Measurements from ENCODE around the gene NAPG.
"Not testable (repeated sequence)": the region's sequence is repeated elsewhere in the genome, so short reads cannot be mapped to it uniquely, and the experiment has no call there.

Gene NAPG

DNA sequence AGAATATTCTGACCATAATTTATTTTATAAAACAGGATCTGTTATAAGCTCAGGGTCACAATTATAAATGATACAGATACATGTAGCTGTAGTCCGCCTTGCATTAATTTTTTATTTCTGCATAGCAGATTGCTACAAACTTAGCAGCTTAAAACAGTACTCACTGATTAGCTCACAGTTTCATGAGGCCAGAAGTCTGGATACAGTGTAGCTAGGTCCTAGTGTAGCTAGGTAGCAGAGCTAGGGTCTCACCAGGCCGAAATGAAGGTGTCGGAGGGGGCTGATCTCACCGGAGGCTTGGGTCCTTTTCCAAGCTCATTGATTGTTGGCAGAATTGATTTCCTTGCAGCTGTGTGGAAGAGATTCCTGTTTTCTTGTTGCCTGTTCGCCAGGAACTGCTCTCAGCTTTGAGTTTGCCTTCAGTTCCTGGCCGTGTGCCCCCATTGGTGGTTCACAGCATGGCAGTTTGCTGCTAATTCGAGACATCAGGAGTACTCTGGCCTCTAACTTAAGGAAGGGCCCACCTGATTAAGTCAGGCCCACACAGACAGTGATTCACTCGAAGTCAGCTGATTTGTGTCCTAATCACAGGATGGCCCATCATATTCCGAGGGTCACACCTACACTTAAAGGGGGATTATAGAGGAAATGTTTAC lies 18.4 kb downstream of the NAPG start:
- no peak for DNase-seq (ENCODE audit: low read depth in 2 of 2, low spot score in 1 of 2)

DNA sequence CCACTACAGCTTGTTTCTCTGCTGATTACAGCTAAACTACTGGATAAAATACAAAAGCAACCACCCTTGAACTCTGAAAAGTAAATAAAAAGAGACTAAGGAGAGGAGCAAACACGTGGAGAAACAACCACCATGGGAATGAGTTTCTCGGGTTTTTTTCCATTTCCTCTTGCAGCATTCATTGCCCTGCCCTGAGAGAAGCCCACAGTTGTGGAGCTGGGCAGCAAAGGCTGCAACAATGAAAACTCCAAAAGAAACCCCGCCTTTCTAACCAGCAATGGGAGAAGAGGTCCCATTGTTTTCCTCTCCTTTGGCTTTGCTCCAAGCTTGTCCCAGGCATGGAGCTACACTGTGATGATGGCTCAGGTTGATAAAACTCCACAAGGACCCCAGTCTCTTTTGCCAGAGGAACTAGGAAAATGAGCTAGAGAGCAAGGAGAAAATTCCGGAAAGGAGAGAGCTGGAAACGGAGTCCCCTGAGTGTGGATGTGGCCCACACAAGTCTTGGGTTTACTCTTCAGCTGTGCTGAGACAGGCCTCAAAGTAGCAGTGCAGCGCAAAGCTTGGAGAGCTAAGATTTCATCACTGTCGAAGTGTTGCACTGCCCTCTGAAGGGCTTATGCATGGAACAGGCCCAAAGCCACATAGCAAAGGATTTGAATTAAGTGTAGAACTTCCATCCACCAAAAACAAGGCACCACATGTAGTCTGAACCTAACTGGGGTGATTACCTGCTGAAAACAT lies 20.9 kb downstream of the NAPG start:
- no peak for DNase-seq (ENCODE audit: low read depth in 2 of 2, low spot score in 1 of 2)

DNA sequence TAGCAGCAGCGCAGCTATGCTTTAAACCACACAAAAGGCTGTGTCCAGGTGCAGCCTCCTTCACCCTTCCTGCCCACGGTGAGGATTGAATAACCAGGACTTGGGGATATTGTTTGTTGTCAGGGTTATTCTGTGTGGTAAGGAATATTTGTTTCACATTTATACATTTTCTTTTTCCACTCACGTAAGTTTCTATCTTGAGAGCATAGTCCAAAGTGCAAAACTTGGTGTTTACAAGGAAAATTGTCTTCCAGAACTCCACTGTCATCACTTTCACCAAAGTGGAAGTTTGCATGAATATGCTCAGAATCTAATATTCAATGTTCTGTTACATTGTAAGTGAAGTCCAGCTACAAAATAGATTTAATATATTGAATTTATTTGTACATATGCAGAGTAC lies 26.4 kb downstream of the NAPG start:
- no peak for DNase-seq (ENCODE audit: low read depth in 2 of 2, low spot score in 1 of 2)

DNA sequence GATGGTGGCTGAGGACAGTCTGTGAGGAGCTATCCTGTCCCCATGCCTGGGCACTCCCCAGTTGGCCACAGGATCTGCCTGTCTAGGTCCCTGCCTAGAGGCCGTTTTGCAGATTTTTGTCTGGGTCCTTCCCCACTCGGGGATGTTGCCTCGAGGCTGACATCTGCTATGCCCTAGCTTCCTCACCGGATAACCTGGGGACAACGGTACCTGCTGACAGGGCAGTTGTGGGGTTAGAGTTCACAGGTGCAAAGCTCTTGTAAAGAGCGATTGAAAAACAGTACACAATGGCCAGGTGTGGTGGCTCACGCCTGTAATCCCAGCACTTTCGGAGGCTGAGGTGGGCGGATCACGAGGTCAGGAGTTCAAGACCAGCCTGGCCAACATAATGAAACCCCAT lies 30.4 kb downstream of the NAPG start:
- not testable (repeated sequence) for DNase-seq (ENCODE audit: low read depth in 2 of 2, low spot score in 1 of 2)

DNA sequence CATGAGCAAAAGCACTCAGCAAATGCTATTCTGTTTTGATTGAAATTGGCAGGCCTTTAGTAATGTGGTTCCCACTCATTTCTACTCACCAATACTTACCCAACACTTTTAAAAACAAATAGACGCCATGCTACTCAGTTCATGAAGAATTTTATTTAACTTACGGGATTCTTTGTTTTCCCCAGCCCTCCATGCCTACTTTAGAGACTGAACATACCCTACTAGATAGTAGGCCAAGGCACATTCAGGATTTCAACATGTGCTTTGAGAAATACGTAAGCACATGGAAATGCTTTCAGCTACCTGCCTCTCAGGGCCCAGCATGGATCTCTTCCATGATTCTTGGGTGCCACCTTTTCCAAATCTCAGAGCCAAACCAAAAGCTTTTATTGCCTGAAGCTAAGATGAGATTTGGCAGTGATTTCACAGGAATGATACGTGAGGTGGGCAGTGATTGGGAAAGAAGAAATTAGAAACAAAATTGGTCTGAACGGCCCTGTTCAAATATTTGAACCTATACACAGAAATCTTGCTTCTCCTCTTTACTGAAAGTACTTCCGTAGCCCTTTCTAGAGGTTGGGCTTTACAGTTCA lies 31.4 kb downstream of the NAPG start:
- no peak for DNase-seq (ENCODE audit: low read depth in 2 of 2, low spot score in 1 of 2)

DNA sequence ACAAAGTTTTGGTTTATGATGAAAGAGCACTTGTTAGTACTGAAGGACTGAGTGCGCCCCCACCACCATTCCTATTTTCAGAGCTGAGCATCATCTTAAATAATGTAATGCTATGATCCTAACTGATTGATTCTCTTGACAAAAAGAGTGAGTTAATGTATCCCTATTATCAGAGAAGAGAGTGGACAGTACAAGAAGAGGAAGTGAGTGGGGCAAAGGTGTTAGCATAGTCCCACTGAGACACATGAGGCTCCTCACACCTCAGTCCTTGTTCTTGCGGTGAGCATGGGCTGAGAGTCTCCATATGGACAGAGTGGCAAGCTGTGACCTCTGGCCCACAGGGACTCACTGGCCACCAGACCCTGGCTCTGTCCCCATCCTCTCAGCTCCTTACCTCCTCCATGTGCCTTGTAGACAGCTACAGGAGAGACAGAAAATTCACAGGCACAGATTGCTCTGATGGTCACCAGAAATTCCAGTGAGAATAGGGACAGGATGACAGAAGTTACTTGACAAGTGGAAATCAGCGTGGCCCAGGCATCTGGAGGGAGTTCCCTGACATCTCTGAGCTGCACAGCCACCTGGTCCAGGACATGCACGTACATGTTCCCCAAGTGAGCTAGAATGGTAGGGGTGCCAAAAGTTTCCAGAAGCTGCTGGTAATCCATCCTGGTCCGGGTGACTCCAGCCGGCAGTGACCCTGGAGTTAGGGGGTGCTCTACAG lies 32.6 kb downstream of the NAPG start:
- DNase-seq (ENCODE audit: low read depth in 2 of 2, low spot score in 1 of 2), result no peak

DNA sequence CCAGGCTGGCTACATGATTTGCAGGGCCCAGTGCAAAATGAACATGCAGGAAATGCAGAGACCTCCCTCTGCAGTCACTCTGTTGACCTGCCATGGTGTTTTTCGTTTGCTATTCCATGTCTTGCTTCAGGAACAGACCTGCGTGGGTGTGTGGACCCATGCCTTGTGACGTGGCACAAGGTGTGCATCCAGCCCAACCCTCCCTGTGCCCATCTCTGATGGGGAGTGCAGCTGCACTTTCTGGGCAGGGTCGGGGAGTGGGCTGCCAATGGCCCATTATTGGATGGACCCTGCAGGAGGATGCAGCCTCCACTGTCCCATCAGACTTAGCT lies 33.1 kb downstream of the NAPG start:
- DNase-seq (ENCODE audit: low read depth in 2 of 2, low spot score in 1 of 2), result no peak

DNA sequence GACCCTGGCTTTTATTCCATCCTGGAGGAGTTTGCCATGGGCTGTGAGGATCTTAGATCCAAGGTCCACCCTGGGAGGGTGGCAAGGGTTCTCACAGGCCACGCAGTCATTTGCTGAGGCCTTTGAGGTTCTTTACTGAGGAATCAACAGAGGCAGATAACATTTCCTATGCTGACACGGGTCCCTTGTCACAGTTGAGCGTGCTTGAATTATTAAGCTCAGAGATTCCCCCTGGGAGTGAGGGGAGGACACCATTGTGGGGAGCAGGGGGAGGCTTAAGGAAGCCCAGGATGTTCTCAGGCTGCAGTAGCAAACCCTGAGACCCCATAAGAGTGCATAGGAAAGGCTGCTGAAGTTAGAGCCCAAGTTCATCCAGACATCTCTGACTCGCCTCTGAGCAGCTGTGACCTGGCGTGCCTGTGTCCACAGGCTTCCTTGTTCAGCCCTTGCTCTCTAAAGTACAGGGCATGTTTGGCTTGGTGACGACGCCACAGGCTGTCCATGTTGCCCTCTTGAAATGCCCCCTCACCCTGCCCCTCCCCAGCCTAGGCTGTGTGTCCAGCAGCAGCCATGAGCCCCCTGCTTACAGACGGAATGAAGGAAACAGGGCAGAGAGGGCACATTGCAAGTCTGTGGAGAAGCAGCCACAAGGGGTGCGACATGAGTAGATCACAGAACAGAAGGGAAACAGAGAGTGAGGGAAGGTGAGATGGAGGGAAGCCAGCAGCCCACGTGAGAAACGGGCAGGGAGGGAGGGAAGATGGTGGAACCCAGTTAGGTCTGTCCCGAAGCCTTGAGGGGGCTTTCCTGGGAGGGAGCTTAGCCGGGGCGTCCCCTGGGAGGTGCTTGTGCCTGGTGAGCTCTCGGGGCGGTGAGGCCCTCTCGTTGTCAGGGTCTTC lies 34.0 kb downstream of the NAPG start:
- no peak for DNase-seq (ENCODE audit: low read depth in 2 of 2, low spot score in 1 of 2)

DNA sequence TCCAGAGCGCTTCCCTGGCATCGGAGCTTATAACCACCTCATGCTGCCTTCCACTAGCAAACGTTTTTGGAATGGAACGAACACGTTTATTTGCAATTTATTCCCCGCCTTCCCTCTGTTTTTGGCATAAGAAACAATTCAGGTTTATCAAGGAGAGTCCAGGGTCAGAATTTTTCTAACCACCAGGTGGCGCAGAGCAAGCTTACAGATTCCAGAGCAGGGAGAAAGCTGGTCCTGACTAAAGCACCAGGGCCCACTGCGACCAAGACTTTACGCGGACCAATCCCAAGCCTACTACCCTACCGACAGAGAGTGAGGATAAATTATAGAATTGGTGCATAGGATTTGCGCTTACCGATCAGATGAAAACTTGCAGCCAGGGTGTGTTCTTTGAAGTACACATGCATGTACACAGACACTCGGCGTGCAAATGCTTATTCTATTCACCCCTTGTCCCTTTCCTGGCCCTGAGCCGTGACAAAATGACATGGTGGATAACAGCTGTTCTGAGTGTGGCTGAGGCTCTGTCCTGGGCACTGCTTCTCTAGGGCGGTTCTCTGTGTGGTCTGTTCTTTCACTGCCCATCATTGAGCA lies 34.7 kb downstream of the NAPG start:
- peak in 1 of 2 donors; percentile 26 for DNase-seq (ENCODE audit: low read depth in 2 of 2, low spot score in 1 of 2)

DNA sequence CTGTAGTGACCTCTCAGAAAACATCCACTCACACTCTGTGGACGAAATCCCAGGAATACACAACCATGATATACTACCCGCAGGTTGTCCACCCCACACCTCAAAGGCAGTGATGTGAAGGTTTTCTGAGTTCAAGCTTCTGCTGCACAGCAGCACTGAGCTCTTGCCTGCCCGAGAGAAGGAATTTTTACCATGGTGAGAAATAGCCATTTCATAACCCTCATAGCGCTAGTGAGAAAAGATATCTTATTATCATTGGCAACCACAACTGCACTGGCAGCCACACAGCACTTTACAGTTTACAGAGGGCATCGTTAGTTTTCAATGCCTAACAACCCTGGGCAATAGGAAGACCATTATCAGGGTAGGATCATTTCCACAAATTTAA lies 36.9 kb downstream of the NAPG start:
- DNase-seq (ENCODE audit: low read depth in 2 of 2, low spot score in 1 of 2), result no peak

DNA sequence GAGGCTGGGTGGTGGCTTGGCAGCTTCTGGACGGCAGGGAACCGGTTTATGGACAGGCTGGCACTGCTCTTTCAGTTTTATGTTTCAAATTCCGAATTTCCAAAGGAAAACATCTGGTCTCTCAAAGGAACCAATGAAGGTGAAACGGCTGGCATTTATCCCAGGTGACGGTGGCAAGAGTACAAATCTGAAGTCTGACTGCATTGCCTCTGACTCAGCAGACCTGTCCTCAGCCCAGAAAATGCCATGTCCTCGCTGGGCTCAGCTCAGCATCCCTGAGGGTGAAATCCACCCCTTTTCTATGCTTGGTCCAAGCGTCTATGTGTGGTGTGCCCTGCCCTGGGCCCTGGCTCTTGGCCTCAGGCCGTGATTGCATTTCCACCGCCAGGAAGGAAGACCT lies 38.1 kb downstream of the NAPG start:
- no peak for DNase-seq (ENCODE audit: low read depth in 2 of 2, low spot score in 1 of 2)

DNA sequence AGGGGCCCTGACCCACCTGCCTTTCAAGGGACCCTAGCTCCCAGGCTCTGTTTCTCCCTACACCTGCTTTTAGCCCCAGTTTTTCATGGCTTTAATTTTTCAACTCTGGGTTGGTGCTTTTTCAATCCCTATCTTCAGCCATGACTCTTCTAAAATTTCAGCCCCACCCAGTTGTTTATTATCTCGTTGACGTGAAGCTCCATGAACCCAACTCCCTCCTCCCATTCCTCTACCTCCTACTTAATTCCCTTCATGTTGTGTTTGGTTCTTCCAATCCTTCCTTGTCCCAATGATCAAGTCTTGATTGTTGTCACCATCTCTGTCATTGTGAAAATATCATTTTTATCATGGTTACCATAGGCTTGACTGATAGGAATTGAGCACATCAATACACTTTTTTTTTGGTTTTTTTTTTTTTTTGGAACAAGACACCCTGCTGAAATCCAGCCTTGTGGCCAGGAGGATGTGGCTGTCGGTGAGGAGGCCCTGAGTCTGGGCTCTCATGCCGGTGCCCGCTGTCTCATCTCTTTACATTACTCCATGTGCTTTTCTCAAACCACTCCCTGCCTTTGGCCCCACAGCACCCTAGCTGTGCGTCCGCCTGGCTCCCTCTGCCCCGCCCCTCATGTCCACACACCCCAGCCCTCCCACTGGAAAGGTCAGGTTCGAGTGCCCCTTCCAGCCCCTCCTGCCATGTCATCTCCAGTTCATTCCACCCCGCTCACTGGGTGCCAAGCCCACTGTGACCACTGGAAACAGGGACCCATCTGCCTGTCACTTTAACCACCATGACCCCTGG lies 39.3 kb downstream of the NAPG start:
- DNase-seq (ENCODE audit: low read depth in 2 of 2, low spot score in 1 of 2), result no peak

DNA sequence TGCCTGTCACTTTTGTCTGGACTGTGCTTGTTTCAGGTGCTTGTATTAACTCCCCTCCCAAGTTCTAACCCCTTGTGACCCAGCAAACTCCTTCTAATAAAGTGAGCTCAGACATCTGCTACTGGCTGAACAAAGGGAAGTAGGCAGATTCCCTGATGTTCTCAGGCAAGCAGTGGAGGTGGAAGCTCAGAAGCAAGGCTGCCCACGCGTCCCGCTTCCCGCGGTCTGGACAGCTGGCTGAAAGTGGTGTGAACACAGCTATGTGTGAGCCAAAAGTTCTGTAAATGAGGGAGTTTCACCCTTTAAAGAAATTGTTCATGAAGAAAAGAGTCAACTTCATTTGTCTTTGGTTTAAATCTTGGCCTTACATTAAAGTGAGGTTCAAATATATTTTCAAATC lies 40.0 kb downstream of the NAPG start:
- no peak for DNase-seq (ENCODE audit: low read depth in 2 of 2, low spot score in 1 of 2)

DNA sequence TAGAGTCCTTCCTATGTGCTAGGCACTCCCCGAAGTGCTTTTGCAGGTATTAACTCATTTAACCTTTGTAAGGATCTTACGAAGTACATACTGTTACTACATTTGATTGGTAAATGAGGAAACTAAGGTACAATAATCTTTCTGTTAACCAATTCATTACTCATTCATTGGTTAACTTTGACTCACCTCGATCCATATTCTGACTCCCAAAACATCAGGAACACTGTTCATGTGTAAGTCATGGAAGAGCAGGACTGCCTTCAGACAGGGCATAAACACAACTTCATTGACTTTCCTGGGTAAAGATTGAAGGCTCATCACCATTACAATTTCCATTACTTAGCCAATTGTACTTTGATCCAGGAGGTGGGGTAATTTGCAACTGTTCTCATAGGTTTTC lies 40.6 kb downstream of the NAPG start:
- DNase-seq (ENCODE audit: low read depth in 2 of 2, low spot score in 1 of 2), result no peak

DNA sequence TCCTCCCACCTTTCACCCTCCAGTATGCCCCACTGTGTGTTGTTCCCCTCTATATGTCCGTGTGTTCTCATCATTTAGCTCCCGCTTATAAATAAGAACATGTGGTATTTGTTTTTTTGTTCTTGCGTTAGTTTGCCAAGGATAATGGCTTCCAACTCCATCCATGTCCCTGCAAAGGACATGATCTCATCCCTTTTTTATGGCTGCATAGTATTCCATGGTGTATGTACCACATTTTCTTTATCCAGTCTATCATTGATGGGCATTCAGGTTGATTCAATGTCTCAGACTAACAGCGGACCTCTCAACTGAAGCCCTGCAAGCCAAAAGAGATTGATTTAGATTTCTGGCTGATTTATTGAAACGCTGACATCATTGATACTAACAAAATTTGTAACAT lies 44.1 kb downstream of the NAPG start:
- DNase-seq (ENCODE audit: low read depth in 2 of 2, low spot score in 1 of 2), result not testable (repeated sequence)

DNA sequence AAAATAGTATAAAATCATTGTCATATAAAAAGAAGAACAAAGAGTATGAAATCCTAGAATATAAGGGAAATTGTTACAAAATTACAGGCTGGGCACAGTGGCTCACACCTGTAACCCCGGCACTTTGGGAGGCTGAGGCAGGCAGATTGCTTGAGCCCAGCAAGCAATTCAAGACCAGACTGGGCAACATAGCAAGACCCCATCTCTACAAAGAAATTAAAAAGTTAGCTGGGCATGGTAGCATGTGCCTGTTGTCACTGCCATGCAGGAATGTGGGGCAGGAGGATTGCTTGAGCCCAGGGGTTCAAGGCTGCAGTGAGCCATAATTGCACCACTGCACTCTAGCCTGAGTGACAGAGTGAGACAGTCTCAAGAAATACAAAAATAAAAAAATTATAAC lies 44.8 kb downstream of the NAPG start:
- no peak for DNase-seq (ENCODE audit: low read depth in 2 of 2, low spot score in 1 of 2)

DNA sequence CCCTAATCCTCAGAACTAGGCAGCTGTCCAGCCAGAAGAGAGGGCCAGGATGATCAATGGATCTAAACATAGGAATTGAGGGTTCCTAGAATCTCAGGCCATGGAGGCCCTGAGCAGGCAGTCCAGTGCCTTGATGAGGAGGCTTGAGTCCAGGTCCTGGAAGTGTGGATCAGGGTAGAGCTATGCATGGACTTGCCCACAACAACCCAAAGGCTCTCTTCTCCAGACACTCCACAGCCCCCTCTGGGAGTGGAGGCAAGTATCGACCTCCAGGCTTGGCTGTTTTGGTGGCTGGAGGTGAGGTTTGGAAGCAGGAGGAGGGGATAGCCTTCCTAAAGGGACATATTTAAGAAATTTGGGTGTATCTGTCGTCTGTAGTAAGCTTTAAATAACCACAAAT lies 45.7 kb downstream of the NAPG start:
- DNase-seq (ENCODE audit: low read depth in 2 of 2, low spot score in 1 of 2), result no peak

DNA sequence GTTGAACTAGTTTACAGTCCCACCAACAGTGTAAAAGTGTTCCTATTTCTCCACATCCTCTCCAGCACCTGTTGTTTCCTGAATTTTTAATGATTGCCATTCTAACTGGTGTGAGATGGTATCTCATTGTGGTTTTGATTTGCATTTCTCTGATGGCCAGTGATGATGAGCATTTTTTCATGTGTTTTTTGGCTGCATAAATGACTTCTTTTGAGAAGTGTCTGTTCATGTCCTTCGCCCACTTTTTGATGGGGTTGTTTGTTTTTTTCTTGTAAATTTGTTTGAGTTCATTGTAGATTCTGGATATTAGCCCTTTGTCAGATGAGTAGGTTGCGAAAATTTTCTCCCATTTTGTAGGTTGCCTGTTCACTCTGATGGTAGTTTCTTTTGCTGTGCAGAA lies 47.4 kb downstream of the NAPG start:
- DNase-seq (ENCODE audit: low read depth in 2 of 2, low spot score in 1 of 2), result not testable (repeated sequence)

DNA sequence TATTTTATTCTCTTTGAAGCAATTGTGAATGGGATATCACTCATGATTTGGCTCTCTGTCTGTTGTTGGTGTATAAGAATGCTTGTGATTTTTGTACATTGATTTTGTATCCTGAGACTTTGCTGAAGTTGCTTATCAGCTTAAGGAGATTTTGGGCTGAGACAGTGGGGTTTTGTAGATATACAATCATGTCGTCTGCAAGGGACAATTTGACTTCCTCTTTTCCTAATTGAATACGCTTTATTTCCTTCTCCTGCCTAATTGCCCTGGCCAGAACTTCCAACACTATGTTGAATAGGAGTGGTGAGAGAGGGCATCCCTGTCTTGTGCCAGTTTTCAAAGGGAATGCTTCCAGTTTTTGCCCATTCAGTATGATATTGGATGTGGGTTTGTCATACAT lies 48.6 kb downstream of the NAPG start:
- not testable (repeated sequence) for DNase-seq (ENCODE audit: low read depth in 2 of 2, low spot score in 1 of 2)
